Bone marrow (tissue), 2 donors: ENCODE data around the gene GPRIN1.
A peak's percentile ranks its signal among the peaks of the same experiment; 100 is the strongest.
"Not testable (repeated sequence)": the region's sequence is repeated elsewhere in the genome, so short reads cannot be mapped to it uniquely, and the experiment has no call there.

Experiments
- DNase-seq, 2 donors: peaks; one replicate each; lab custom pipeline; 2025; lab: John Stamatoyannopoulos, UW

GPRIN1 gene

GRCh38 chr5:176574297-176574591 is 35.7 kb downstream of the GPRIN1 start:
- DNase-seq = no peak

- peak; percentile 10 to 35 for DNase-seq
These were observed 36.2 kb downstream of the GPRIN1 start for GRCh38 chr5:176573564-176574296.

- no peak for DNase-seq
These were observed 39.9 kb downstream of the GPRIN1 start for GRCh38 chr5:176570044-176570443.

GRCh38 chr5:176568657-176569056 is 41.3 kb downstream of the GPRIN1 start:
- DNase-seq = no peak

GRCh38 chr5:176565760-176566288 is 44.1 kb downstream of the GPRIN1 start:
- no peak for DNase-seq

- DNase-seq = no peak
These were observed 46.0 kb downstream of the GPRIN1 start for GRCh38 chr5:176564002-176564401.

GRCh38 chr5:176562189-176562588 is 47.8 kb downstream of the GPRIN1 start:
- no peak for DNase-seq

GRCh38 chr5:176561259-176561658 is 48.7 kb downstream of the GPRIN1 start:
- no peak for DNase-seq

GRCh38 chr5:176560364-176560763 is 49.6 kb downstream of the GPRIN1 start:
- DNase-seq = no peak

GRCh38 chr5:176559683-176560082 is 50.3 kb downstream of the GPRIN1 start:
- no peak for DNase-seq

- DNase-seq = no peak
These were observed 52.1 kb downstream of the GPRIN1 start for GRCh38 chr5:176557846-176558245.

- DNase-seq = no peak
These were observed 56.5 kb downstream of the GPRIN1 start for GRCh38 chr5:176553260-176554085.

GRCh38 chr5:176552332-176552869 is 57.6 kb downstream of the GPRIN1 start:
- DNase-seq = no peak

- DNase-seq = not testable (repeated sequence)
These were observed 59.0 kb downstream of the GPRIN1 start for GRCh38 chr5:176550937-176551336.

GRCh38 chr5:176550275-176550831 is 59.6 kb downstream of the GPRIN1 start:
- DNase-seq = peak in 1 of 2 donors; percentile 5

- DNase-seq = no peak
These were observed 60.1 kb downstream of the GPRIN1 start for GRCh38 chr5:176549871-176550270.

- peak in 1 of 2 donors; percentile 8 for DNase-seq
These were observed 61.0 kb downstream of the GPRIN1 start, which contains the start of gene CDHR2 for GRCh38 chr5:176548967-176549444. TSS of gene CDHR2 (plus strand) at chr5:176549342. CDS start at chr5:176565353, 16,011 bp downstream.

- DNase-seq = no peak
These were observed 62.2 kb downstream of the GPRIN1 start for GRCh38 chr5:176547802-176548201.
